Measurements from ENCODE around the gene LAMA4.

GRCh38 chr6:112214739-112215269 lies 39.6 kb downstream of the LAMA4 start:
- TF ChIP-seq, protein P1, sequence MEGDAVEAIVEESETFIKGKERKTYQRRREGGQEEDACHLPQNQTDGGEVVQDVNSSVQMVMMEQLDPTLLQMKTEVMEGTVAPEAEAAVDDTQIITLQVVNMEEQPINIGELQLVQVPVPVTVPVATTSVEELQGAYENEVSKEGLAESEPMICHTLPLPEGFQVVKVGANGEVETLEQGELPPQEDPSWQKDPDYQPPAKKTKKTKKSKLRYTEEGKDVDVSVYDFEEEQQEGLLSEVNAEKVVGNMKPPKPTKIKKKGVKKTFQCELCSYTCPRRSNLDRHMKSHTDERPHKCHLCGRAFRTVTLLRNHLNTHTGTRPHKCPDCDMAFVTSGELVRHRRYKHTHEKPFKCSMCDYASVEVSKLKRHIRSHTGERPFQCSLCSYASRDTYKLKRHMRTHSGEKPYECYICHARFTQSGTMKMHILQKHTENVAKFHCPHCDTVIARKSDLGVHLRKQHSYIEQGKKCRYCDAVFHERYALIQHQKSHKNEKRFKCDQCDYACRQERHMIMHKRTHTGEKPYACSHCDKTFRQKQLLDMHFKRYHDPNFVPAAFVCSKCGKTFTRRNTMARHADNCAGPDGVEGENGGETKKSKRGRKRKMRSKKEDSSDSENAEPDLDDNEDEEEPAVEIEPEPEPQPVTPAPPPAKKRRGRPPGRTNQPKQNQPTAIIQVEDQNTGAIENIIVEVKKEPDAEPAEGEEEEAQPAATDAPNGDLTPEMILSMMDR (IDR thresholded peaks at IDR 0.05), result no peak
- TF ChIP-seq POLR2A (IDR thresholded peaks at IDR 0.05) (no peak), EP300 (IDR thresholded peaks at IDR 0.05) (no peak)
